K562 (cell line): ENCODE results near the gene NUSAP1.

Experiments used
- ATF3 ChIP-seq, 2 experiments: fragments of 450-650 bp in 1 of 2; sonication (generic) in 1 of 2; formaldehyde crosslinking in 1 of 2; IDR thresholded peaks in 1 of 2; conservative IDR thresholded peaks in 1 of 2; 2 replicates each; pipeline versions ENCODE4 v1.6.1 to v1.8.1; 2016 to 2023; ENCODE audit warnings: mild to moderate bottlenecking in 2 of 2, moderate library complexity in 2 of 2, inconsistent platforms in 1 of 2, missing genetic modification reagents in 1 of 2
- EZH2 ChIP-seq: IDR thresholded peaks from 2 replicates; pipeline ENCODE4 v1.6.1; 2012; ENCODE audit warnings: low read depth, mild to moderate bottlenecking, inconsistent platforms, low read length, borderline replicate concordance
- KLF1 ChIP-seq: fragments of 450-650 bp; IDR thresholded peaks from 2 replicates; pipeline ENCODE4 v1.6.1; 2016; ENCODE audit warnings: missing genetic modification characterization, missing compliant biosample characterization
- MLX ChIP-seq, 2 experiments: fragments of 450-650 bp in 1 of 2; sonication (generic) in 1 of 2; formaldehyde crosslinking; conservative IDR thresholded peaks; 2 replicates each; pipeline versions ENCODE4 v1.4.0 to v1.8.1; 2020 to 2022; ENCODE audit warnings: mild to moderate bottlenecking in 1 of 2, missing genetic modification reagents in 1 of 2
- MTA3 ChIP-seq: fragments of 450-650 bp; formaldehyde crosslinking; IDR thresholded peaks from 2 replicates; pipeline ENCODE4 v1.6.1; 2017; ENCODE audit warnings: mild to moderate bottlenecking, borderline replicate concordance
- TF ChIP-seq, protein P1 (sequence below): sonication (generic); formaldehyde crosslinking; IDR thresholded peaks from 2 replicates; pipeline ENCODE4 v1.8.1; 2023; ENCODE audit warnings: mild to moderate bottlenecking, missing genetic modification reagents

GRCh38 chr15:41417418-41418195 is 84.9 kb downstream of the NUSAP1 start:
- TF ChIP-seq MLX (CRISPR knock-in tag; conservative IDR thresholded peaks at IDR 0.05) (no peak), ATF3 (IDR thresholded peaks at IDR 0.05) (no peak), ATF3 (CRISPR knock-in tag; conservative IDR thresholded peaks at IDR 0.05) (no peak), KLF1 (tag) (no peak), EZH2 (no peak), MTA3 (no peak)
- TF ChIP-seq, protein P1, sequence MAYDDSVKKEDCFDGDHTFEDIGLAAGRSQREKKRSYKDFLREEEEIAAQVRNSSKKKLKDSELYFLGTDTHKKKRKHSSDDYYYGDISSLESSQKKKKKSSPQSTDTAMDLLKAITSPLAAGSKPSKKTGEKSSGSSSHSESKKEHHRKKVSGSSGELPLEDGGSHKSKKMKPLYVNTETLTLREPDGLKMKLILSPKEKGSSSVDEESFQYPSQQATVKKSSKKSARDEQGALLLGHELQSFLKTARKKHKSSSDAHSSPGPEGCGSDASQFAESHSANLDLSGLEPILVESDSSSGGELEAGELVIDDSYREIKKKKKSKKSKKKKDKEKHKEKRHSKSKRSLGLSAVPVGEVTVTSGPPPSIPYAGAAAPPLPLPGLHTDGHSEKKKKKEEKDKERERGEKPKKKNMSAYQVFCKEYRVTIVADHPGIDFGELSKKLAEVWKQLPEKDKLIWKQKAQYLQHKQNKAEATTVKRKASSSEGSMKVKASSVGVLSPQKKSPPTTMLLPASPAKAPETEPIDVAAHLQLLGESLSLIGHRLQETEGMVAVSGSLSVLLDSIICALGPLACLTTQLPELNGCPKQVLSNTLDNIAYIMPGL (CRISPR knock-in tag), result no peak
